SK-N-MC (cell line): ENCODE data around the gene TUBB2A.
"Not testable (repeated sequence)": the region's sequence is repeated elsewhere in the genome, so short reads cannot be mapped to it uniquely, and the experiment has no call there.

ENCODE experiments used
- DNase-seq: peaks from one replicate; pipeline ENCODE4 v3.0.0-alpha.2; 2011; ENCODE audit warnings: low read depth, low spot score
- H3K27ac ChIP-seq: fragments of 200-600 bp; sonication (generic); 2 replicates; pipeline ENCODE4 v1.5.1; 2016; ENCODE audit warnings: mixed run types
- H3K36me3 ChIP-seq: fragments of 200-600 bp; sonication (generic); 2 replicates; pipeline ENCODE4 v1.6.1; 2017; ENCODE audit warnings: antibody characterized with exemption, low read length, mixed read lengths; ENCODE audit not compliant: insufficient read depth
- H3K4me3 ChIP-seq: fragments of 200-600 bp; sonication (generic); 2 replicates; pipeline ENCODE4 v1.5.1; 2016
- H3K9ac ChIP-seq: fragments of 200-600 bp; sonication (generic); 2 replicates; pipeline ENCODE4 v1.8.0; 2017; ENCODE audit warnings: mixed run types, mixed read lengths; ENCODE audit not compliant: insufficient read length
- H3K9me3 ChIP-seq: fragments of 200-600 bp; sonication (generic); 2 replicates; pipeline ENCODE4 v1.6.1; 2017; ENCODE audit warnings: low read depth, mild to moderate bottlenecking, antibody characterized with exemption, low read length, moderate library complexity, mixed read lengths
- EZH2 ChIP-seq: fragments of 200-600 bp; sonication (generic); IDR thresholded peaks from one replicate; pipeline ENCODE4 v1.6.1; 2017; ENCODE audit warnings: antibody characterized with exemption
- FOXP2 ChIP-seq: optimal IDR thresholded peaks from 2 replicates; pipeline ENCODE3; 2011; ENCODE audit warnings: mild to moderate bottlenecking, moderate library complexity; ENCODE audit not compliant: insufficient read depth; ENCODE audit errors: extremely low read length, control extremely low read depth
- POLR2AphosphoS5 ChIP-seq: IDR thresholded peaks from 2 replicates; pipeline ENCODE4 v1.6.1; 2012; ENCODE audit warnings: mild to moderate bottlenecking, low read depth, low read length, borderline replicate concordance

TUBB2A gene

GRCh38 chr6:3142536-3142935, 14.8 kb downstream of the TUBB2A start:
- Histone ChIP-seq H3K9me3 (no peaks in the 10 kb centered on the region), H3K9ac (no peak overlapping the region), H3K4me3 (no peak overlapping the region), H3K36me3 (peaks cover 23% of the 10 kb centered on the region), H3K27ac (no peak overlapping the region)
- TF ChIP-seq FOXP2 (no peak), EZH2 (no peak), POLR2AphosphoS5 (no peak)
- no peak for DNase-seq

GRCh38 chr6:3140201-3140600, 17.1 kb downstream of the TUBB2A start:
- no peak overlapping the region for H3K9ac ChIP-seq
- TF ChIP-seq EZH2 (no peak), FOXP2 (no peak), POLR2AphosphoS5 (no peak)
- peaks cover 29% of the 10 kb centered on the region; the same call in 1 of the 2 replicates for H3K36me3 ChIP-seq
- no peaks in the 10 kb centered on the region for H3K9me3 ChIP-seq
- H3K27ac ChIP-seq: no peak overlapping the region
- no peak overlapping the region for H3K4me3 ChIP-seq
- DNase-seq: no peak

GRCh38 chr6:3139090-3139903, 18.0 kb downstream of the TUBB2A start:
- no peak overlapping the region for H3K27ac ChIP-seq
- H3K9ac ChIP-seq: no peak overlapping the region
- no peak for DNase-seq
- no peak overlapping the region for H3K4me3 ChIP-seq
- no peak for TF ChIP-seq FOXP2
- TF ChIP-seq POLR2AphosphoS5: no peak
- TF ChIP-seq EZH2: no peak
- H3K9me3 ChIP-seq: no peaks in the 10 kb centered on the region
- peaks cover 29% of the 10 kb centered on the region; the same call in 1 of the 2 replicates for H3K36me3 ChIP-seq

DNA sequence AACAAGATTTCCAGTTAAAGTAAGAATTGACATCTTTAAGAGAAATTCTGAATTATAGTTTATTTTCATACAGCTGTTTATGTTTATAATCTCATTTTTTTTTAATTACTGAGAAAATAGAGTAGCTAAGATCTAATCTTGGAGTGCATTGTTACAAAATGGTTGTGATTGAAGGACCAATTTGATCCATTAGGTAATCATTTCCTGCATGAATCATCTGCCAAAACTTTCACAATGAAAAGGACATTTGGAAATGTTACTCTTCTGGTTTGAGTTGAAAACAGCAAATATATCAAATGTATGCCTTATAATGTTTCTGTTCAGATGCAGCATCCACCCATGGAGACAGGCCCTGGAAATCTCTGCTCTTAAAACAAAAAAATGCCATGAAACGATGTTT, 19.0 kb downstream of the TUBB2A start:
- DNase-seq: no peak
- TF ChIP-seq FOXP2 (no peak), POLR2AphosphoS5 (no peak), EZH2 (no peak)
- no peak overlapping the region for H3K27ac ChIP-seq
- no peak overlapping the region for H3K9ac ChIP-seq
- no peaks in the 10 kb centered on the region for H3K9me3 ChIP-seq
- peaks cover 29% of the 10 kb centered on the region; the same call in 1 of the 2 replicates for H3K36me3 ChIP-seq
- H3K4me3 ChIP-seq: no peak overlapping the region

DNA sequence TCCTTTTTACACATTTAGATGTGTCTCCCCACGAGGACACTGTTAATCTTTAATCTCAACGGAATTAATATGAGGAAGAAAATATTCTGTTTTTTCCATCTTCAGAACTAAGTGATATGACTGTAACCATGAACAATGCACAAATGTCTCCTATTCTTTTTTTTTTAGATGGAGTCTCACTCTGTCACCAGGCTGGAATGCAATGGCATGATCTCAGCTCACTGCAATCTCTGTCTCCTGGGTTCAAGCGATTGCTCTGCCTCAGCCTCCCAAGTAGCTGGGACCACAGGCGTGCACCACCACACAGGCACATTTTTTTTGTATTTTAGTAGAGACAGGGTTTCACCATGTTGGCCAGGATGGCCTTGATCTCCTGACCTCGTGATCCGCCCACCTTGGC, 19.5 kb downstream of the TUBB2A start:
- H3K9ac ChIP-seq, H3K9me3 ChIP-seq, H3K4me3 ChIP-seq, DNase-seq, H3K27ac ChIP-seq: not testable (repeated sequence)
- H3K36me3 ChIP-seq: peaks cover 29% of the 10 kb centered on the region; the same call in 1 of the 2 replicates

GRCh38 chr6:3137057-3137777, 20.1 kb downstream of the TUBB2A start:
- Histone ChIP-seq H3K36me3 (peaks cover 29% of the 10 kb centered on the region; the same call in 1 of the 2 replicates), H3K27ac (no peak overlapping the region), H3K9ac (no peak overlapping the region), H3K4me3 (no peak overlapping the region), H3K9me3 (no peaks in the 10 kb centered on the region)
- no peak for TF ChIP-seq FOXP2
- no peak for TF ChIP-seq EZH2
- no peak for DNase-seq

- Histone ChIP-seq H3K9me3 (no peaks in the 10 kb centered on the region), H3K9ac (no peak overlapping the region), H3K4me3 (no peak overlapping the region), H3K27ac (no peak overlapping the region), H3K36me3 (peaks cover 29% of the 10 kb centered on the region; the same call in 1 of the 2 replicates)
- DNase-seq: no peak
- TF ChIP-seq POLR2AphosphoS5 (no peak), FOXP2 (no peak), EZH2 (no peak)
Measured at GRCh38 chr6:3136292-3137011, 20.9 kb downstream of the TUBB2A start.

DNA sequence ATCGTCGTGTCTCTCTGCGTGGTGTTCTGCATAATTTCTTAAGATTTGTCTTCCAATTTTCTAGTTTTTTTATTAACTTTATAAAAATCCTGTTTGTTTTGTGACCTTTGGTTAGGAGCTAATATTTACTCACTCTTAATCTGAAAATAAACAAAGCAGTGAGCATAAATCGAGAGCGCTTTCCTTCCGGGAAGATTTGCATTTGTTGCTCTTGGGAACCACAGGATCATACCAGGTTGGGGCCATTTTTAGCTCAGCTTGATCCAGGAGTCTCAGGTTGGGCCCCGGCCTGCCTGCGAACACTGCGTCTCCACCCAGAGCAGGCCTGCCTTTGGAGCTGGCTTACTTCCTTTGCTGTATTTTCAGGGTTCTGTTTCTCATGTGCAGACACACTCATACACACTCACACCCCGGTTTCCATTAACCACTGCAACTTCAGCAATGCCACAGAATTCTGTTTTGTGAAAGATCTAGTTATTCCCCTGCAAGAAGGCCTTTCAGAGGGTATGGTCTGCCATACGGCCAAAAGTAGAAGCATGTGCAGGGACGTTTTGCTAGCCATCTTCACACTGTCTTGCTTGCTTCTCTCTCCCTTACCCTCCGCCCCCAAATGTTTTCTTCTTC, 21.6 kb downstream of the TUBB2A start:
- DNase-seq: no peak
- H3K4me3 ChIP-seq: no peak overlapping the region
- H3K27ac ChIP-seq: no peak overlapping the region

More for the DNA sequence above, 21.6 kb downstream of the TUBB2A start:
- H3K36me3 ChIP-seq: peaks cover 28% of the 10 kb centered on the region; the same call in 1 of the 2 replicates
- H3K9ac ChIP-seq: no peak overlapping the region
- no peaks in the 10 kb centered on the region for H3K9me3 ChIP-seq
- TF ChIP-seq POLR2AphosphoS5: no peak
- TF ChIP-seq EZH2: no peak
